B cell (primary cell): ENCODE data around the gene NUPR1. TPM values are rescaled to one million over a fixed set of nuclear protein-coding genes. Genes with fewer than 3 reads are reported as not detected.

ENCODE experiments used
- ATAC-seq: fragments of 200-7000 bp; cut with Tn5 transposase; one replicate; pipeline ENCODE4 v1.10.0; 2021; ENCODE audit warnings: low read depth, mild to moderate bottlenecking, moderate number of reproducible peaks, moderate library complexity
- CTCF ChIA-PET: fragments of 350-600 bp; sonication (Branson Sonifier 250); formaldehyde crosslinking; loops from one replicate; lab custom pipeline; 2021; ENCODE audit warnings: antibody characterized with exemption, inconsistent platforms; lab: Charles Lee
- POLR2A ChIA-PET: fragments of 350-600 bp; sonication (Branson Sonifier 250); formaldehyde crosslinking; loops from one replicate; lab custom pipeline; 2021; ENCODE audit warnings: antibody characterized with exemption; lab: Charles Lee
- DNase-seq: peaks from one replicate; pipeline ENCODE4 v3.0.0; 2013
- H2AFZ ChIP-seq: 2 replicates; pipeline ENCODE4 v1.6.1; 2012; ENCODE audit warnings: mild to moderate bottlenecking, low read depth, low read length; ENCODE audit not compliant: insufficient read depth, poor library complexity, severe bottlenecking
- H3K27ac ChIP-seq, 2 donors: 1 replicate in 1 of 2; 2 replicates in 1 of 2; pipeline ENCODE4 v1.5.1; 2012 to 2013; ENCODE audit warnings: low read length in 2 of 2, mild to moderate bottlenecking in 2 of 2, moderate library complexity in 1 of 2
- H3K27me3 ChIP-seq, 4 experiments: fragments of 200-600 bp in 1 of 4; sonication (generic) in 1 of 4; replicated peaks in 1 of 4; 1 replicate in 2 of 4; 2 replicates in 2 of 4; pipeline versions ENCODE4 v1.6.1 to v1.7.0; 2013 to 2016; ENCODE audit warnings: low read length in 3 of 4, mild to moderate bottlenecking in 2 of 4, mixed read lengths in 1 of 4, moderate library complexity in 1 of 4; ENCODE audit not compliant: insufficient read depth in 4 of 4, control insufficient read depth in 3 of 4; ENCODE audit errors: control extremely low read depth in 1 of 4
- H3K36me3 ChIP-seq, 2 experiments: replicated peaks in 1 of 2; 1 replicate in 1 of 2; 2 replicates in 1 of 2; pipeline versions ENCODE4 v1.6.1 to v1.7.1; 2013; ENCODE audit warnings: low read length in 1 of 2; ENCODE audit not compliant: insufficient read depth in 2 of 2, control insufficient read depth in 1 of 2; ENCODE audit errors: control extremely low read depth in 1 of 2, extremely low read depth in 1 of 2
- H3K4me1 ChIP-seq, 2 donors: fragments of 200-600 bp in 1 of 2; sonication (generic) in 1 of 2; 1 replicate in 1 of 2; 2 replicates in 1 of 2; pipeline versions ENCODE4 v1.5.1 to v1.6.1; 2013 to 2017; ENCODE audit warnings: low read length in 2 of 2; ENCODE audit not compliant: control insufficient read depth in 2 of 2, insufficient read depth in 2 of 2
- H3K4me2 ChIP-seq: replicated peaks from 2 replicates; pipeline ENCODE3; 2012; ENCODE audit warnings: mild to moderate bottlenecking, low read depth, low read length; ENCODE audit not compliant: poor library complexity, severe bottlenecking
- H3K4me3 ChIP-seq, 5 experiments: fragments of 200-600 bp in 1 of 5; sonication (generic) in 1 of 5; 1 replicate in 3 of 5; 2 replicates in 2 of 5; pipeline versions ENCODE4 v1.5.1 to v1.7.0; 2011 to 2016; ENCODE audit warnings: low read length in 4 of 5, mild to moderate bottlenecking in 4 of 5, low read depth in 2 of 5, control low read depth in 1 of 5, moderate library complexity in 1 of 5; ENCODE audit not compliant: insufficient read depth in 1 of 5; ENCODE audit errors: control extremely low read depth in 1 of 5, extremely low read depth in 1 of 5
- H3K79me2 ChIP-seq: fragments of 200-600 bp; sonication (generic); one replicate; pipeline ENCODE4 v1.6.0; 2016; ENCODE audit warnings: low read length; ENCODE audit not compliant: control insufficient read depth, insufficient read depth
- H3K9ac ChIP-seq: fragments of 200-600 bp; sonication (generic); 2 replicates; pipeline ENCODE4 v1.6.1; 2017; ENCODE audit warnings: mild to moderate bottlenecking, low read length, moderate library complexity
- H3K9me3 ChIP-seq, 3 donors: one replicate each; pipeline versions ENCODE4 v1.6.1 to v1.7.1; 2013; ENCODE audit warnings: low read length in 2 of 3; ENCODE audit not compliant: control insufficient read depth in 2 of 3, insufficient read depth in 1 of 3; ENCODE audit errors: control extremely low read depth in 1 of 3
- H4K20me1 ChIP-seq: 2 replicates; pipeline ENCODE4 v1.6.0; 2012; ENCODE audit warnings: mild to moderate bottlenecking, low read length; ENCODE audit not compliant: insufficient read depth, control insufficient read depth, poor library complexity, severe bottlenecking
- H3K27ac Mint-ChIP-seq: one replicate; pipeline ENCODE4 v1.8.0; 2021; ENCODE audit warnings: mixed read lengths
- H3K27me3 Mint-ChIP-seq: one replicate; pipeline ENCODE4 v1.8.0; 2021; ENCODE audit warnings: mixed read lengths
- H3K4me1 Mint-ChIP-seq: one replicate; pipeline ENCODE4 v1.8.0; 2021; ENCODE audit warnings: mixed read lengths
- H3K4me3 Mint-ChIP-seq: one replicate; pipeline ENCODE4 v1.8.0; 2021; ENCODE audit warnings: mixed read lengths
- H3K9me3 Mint-ChIP-seq: one replicate; pipeline ENCODE4 v1.8.0; 2022; ENCODE audit warnings: mixed read lengths; ENCODE audit not compliant: insufficient read depth
- CTCF ChIP-seq: fragments of 200-600 bp; IDR thresholded peaks from one replicate; pipeline ENCODE4 v1.8.0; 2022; ENCODE audit warnings: antibody characterized with exemption, mild to moderate bottlenecking
- EZH2 ChIP-seq: IDR thresholded peaks from 2 replicates; pipeline ENCODE4 v1.6.1; 2012; ENCODE audit warnings: borderline replicate concordance, low read depth, mild to moderate bottlenecking, moderate library complexity, low read length; ENCODE audit not compliant: insufficient read depth, poor library complexity, severe bottlenecking
- WGBS: methylation state at CpG from one replicate; pipeline ENCODE4 v1.1.5; 2013; ENCODE audit warnings: missing lambda C conversion rate; ENCODE audit not compliant: insufficient coverage; 5-methylcytosine and 5-hydroxymethylcytosine counted together
- intact Hi-C: fragments of 100-400 bp; cut with micrococcal nuclease; formaldehyde crosslinking; loops from one replicate; pipeline ENCODE4 v1.10.0; 2022
- polyA plus RNA-seq: library from polyadenylated mRNA; depleted of rRNA; stranded (reverse); fragments of >200 nt; gene quantifications from 2 replicates; pipeline ENCODE4 v1.2.3, GENCODE V29; 2012
- total RNA-seq, 2 donors: library from RNA; stranded (reverse); fragments of 120-200 nt in 1 of 2; gene quantifications; 1 replicate in 1 of 2; 2 replicates in 1 of 2; pipeline versions ENCODE4 v1.2.3 to v1.2.4, GENCODE V29; 2013 to 2022

The NUPR1 gene
- total and polyA plus RNA-seq, 2 donors (not counting 1 experiment from before 2014, with no cell fraction given): not detected

- peak within 1 kb of the TSS; percentile 80 for H2AFZ ChIP-seq
- intact Hi-C loops: loop anchor here (1.0 to 5.0 kb wide), 2 partner anchors 59 to 478 kb away; partner anchors contain the start of genes SGF29 and SPNS1
- peak within 1 kb of the TSS; percentile 89 for H3K4me3 Mint-ChIP-seq
- H3K9ac ChIP-seq: peak within 1 kb of the TSS; percentile 60
- peak within 1 kb of the TSS; percentile 21 to 67 (median 50) for H3K4me3 ChIP-seq
- peak within 1 kb of the TSS; percentile 100 for H3K4me2 ChIP-seq
- no peaks in the 10 kb centered on the region for H4K20me1 ChIP-seq
- no peaks in the 10 kb centered on the region for H3K9me3 ChIP-seq
- POLR2A ChIA-PET: interaction anchor here (0.5 to 1.4 kb wide), 4 partner anchors 60 to 437 kb away, joined by 3 to 5 read pairs (median 4); partner anchors contain the start of genes CD19, RABEP2 and SGF29
- H3K27ac ChIP-seq: peak within 1 kb of the TSS; percentile 67 to 73
- CTCF ChIA-PET: interaction anchor here (1.0 to 1.1 kb wide), 2 partner anchors 14 to 117 kb away, joined by 3 to 5 read pairs; no protein-coding TSS in a partner anchor
- DNase-seq (peak; percentile 93), ATAC-seq (peak; percentile 74)
- no peaks in the 10 kb centered on the region for H3K9me3 Mint-ChIP-seq
- H3K4me1 Mint-ChIP-seq: peaks cover 44% of the 10 kb centered on the region
- 4% methylated on average over 8 of the region's 12 CpGs for WGBS
- H3K4me1 ChIP-seq: peaks cover 24 to 45% of the 10 kb centered on the region in 2 donors
- H3K27me3 ChIP-seq: no peaks in the 10 kb centered on the region
- TF ChIP-seq EZH2: no peak
- no peak for TF ChIP-seq CTCF
- no peaks in the 10 kb centered on the region for H3K27me3 Mint-ChIP-seq
- H3K79me2 ChIP-seq: peaks cover 11% of the 10 kb centered on the region
- no peaks in the 10 kb centered on the region for H3K36me3 ChIP-seq
- peak within 1 kb of the TSS; percentile 98 for H3K27ac Mint-ChIP-seq
Observed at GRCh38 chr16:28494121-28494851, 44.5 kb downstream of the NUPR1 start, which contains the start of gene APOBR. Gene APOBR, plus strand, starts transcription at chr16:28494643. Its CDS starts 39 bp downstream, at chr16:28494682.

GRCh38 chr16:28492511-28492910, 46.3 kb downstream of the NUPR1 start:
- ATAC-seq: no peak
- Histone ChIP-seq H4K20me1 (no peaks in the 10 kb centered on the region), H3K27ac (peak overlapping the region; percentile 89 to 99), H3K79me2 (peaks cover 11% of the 10 kb centered on the region), H3K27me3 (no peaks in the 10 kb centered on the region), H3K4me1 (peaks cover 24 to 45% of the 10 kb centered on the region in 2 donors), H3K4me3 (peak overlapping the region; percentile 87 to 100 (median 94)), H2AFZ (peak overlapping the region; percentile 100), H3K36me3 (peaks cover 1 to 9% of the 10 kb centered on the region in 2 experiments), H3K9me3 (no peaks in the 10 kb centered on the region), H3K4me2 (peak overlapping the region; percentile 100), H3K9ac (peak overlapping the region; percentile 99)
- intact Hi-C loops: loop anchor here (5.0 kb wide), 1 partner anchor 480 kb away; the partner anchor contains the start of gene SPNS1
- POLR2A ChIA-PET: interaction anchor here (0.7 kb wide), 4 partner anchors 32 to 459 kb away, joined by 3 to 6 read pairs (median 3); no protein-coding TSS in a partner anchor
- no peak for TF ChIP-seq EZH2
- no peak for TF ChIP-seq CTCF
- CTCF ChIA-PET: interaction anchor here (1.2 kb wide), 1 partner anchor 62 kb away, joined by 6 read pairs; the partner anchor contains the start of gene SGF29
- H3K9me3 Mint-ChIP-seq: no peaks in the 10 kb centered on the region
- no CpG with 5 or more reads among the region's 4 CpGs for WGBS
- H3K4me3 Mint-ChIP-seq: peak overlapping the region; percentile 98
- H3K27ac Mint-ChIP-seq: peak overlapping the region; percentile 100
- no peaks in the 10 kb centered on the region for H3K27me3 Mint-ChIP-seq
- DNase-seq: no peak
- H3K4me1 Mint-ChIP-seq: peaks cover 44% of the 10 kb centered on the region
